Upper lobe of right lung (tissue), 1 donor: ENCODE results near the gene UBAC2. TPM values are rescaled to one million over a fixed set of nuclear protein-coding genes. Genes with fewer than 3 reads are reported as not detected.

Source experiments
- ATAC-seq: fragments of 200-7000 bp; cut with Tn5 transposase; one replicate; pipeline ENCODE4 v1.9.1; 2020; ENCODE audit warnings: mild to moderate bottlenecking, moderate library complexity
- DNase-seq: peaks from one replicate; pipeline ENCODE4 v3.0.0-alpha.2; 2020
- H3K27ac ChIP-seq: fragments of 200-600 bp; one replicate; pipeline ENCODE4 v1.8.0; 2022
- H3K27me3 ChIP-seq: fragments of 200-600 bp; one replicate; pipeline ENCODE4 v1.8.0; 2022; ENCODE audit warnings: mild to moderate bottlenecking
- H3K36me3 ChIP-seq: fragments of 200-600 bp; one replicate; pipeline ENCODE4 v1.8.0; 2022
- H3K4me1 ChIP-seq: fragments of 200-600 bp; one replicate; pipeline ENCODE4 v1.8.0; 2022
- H3K4me3 ChIP-seq: fragments of 200-600 bp; one replicate; pipeline ENCODE4 v1.8.0; 2022; ENCODE audit warnings: mild to moderate bottlenecking
- H3K9me3 ChIP-seq: fragments of 200-600 bp; one replicate; pipeline ENCODE4 v1.8.0; 2022
- intact Hi-C: fragments of 100-400 bp; cut with DNase I; formaldehyde crosslinking; loops from one replicate; pipeline ENCODE4 v1.11.0; 2022
- total RNA-seq: library from RNA; stranded (reverse); fragmentation: NEBNext Ultra II Directional; extraction: Animal tissue kit (Norgen Biotek cat#: 25700); gene quantifications from one replicate; pipeline ENCODE4 v1.2.1, GENCODE V29; 2021
- TF ChIP-seq, protein P1 (sequence below): fragments of 200-600 bp; IDR thresholded peaks from one replicate; pipeline ENCODE4 v1.8.0; 2022; ENCODE audit warnings: antibody characterized with exemption
- donor health status: DM: no; HTN: yes; CAD: no; lungs with severe emphysema.

UBAC2 gene
- total RNA-seq, 1 donor from 2014 or later, result 50.2 TPM

DNA sequence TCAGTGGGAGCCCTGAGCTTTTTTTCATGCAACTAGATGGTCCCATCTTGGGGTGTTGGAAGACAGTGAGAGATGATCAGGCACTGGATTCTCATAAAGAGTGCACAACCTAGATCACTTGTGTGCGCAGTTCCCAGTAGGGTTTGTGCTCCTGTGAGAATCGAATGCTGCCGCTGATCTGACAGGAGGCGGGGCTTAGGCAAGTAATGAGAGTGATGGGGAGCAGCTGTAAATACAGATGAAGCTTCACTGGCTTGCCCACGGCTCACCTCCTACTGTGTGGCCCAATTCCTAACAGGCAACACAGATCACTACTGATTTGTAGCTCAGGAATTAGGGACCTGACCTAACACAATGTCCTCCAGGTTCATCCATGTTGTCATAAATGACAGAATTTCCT lies 43.6 kb upstream of the UBAC2 start:
- no peak overlapping the region for H3K27ac ChIP-seq
- TF ChIP-seq, protein P1, sequence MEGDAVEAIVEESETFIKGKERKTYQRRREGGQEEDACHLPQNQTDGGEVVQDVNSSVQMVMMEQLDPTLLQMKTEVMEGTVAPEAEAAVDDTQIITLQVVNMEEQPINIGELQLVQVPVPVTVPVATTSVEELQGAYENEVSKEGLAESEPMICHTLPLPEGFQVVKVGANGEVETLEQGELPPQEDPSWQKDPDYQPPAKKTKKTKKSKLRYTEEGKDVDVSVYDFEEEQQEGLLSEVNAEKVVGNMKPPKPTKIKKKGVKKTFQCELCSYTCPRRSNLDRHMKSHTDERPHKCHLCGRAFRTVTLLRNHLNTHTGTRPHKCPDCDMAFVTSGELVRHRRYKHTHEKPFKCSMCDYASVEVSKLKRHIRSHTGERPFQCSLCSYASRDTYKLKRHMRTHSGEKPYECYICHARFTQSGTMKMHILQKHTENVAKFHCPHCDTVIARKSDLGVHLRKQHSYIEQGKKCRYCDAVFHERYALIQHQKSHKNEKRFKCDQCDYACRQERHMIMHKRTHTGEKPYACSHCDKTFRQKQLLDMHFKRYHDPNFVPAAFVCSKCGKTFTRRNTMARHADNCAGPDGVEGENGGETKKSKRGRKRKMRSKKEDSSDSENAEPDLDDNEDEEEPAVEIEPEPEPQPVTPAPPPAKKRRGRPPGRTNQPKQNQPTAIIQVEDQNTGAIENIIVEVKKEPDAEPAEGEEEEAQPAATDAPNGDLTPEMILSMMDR, result no peak
- ATAC-seq, result no peak
- H3K36me3 ChIP-seq, result no peaks in the 10 kb centered on the region
- H3K4me3 ChIP-seq, result no peak overlapping the region
- no peaks in the 10 kb centered on the region for H3K4me1 ChIP-seq
- peaks cover 21% of the 10 kb centered on the region for H3K27me3 ChIP-seq
- DNase-seq, result no peak
- no peaks in the 10 kb centered on the region for H3K9me3 ChIP-seq
- intact Hi-C loops, result no loop called here

DNA sequence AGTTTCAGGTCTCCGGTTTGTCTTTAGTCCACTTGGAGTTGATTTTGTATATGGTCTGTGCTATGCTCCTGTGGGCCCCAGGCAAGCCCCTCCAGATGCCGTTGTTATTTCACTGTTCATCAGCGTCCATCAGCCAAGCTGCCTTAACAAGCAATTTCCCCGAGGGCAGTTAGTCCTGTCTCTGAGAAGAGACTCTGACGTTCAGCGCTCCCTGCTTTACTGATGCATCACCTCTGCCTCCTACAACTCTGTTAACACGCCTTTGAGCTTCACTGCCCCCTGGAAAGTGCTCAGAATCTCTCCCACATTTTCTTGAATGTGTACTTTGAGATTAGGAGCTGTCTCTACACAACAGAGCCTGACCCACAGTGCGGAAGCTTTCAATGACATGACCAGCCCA lies 41.8 kb upstream of the UBAC2 start:
- Histone ChIP-seq H3K9me3 (no peaks in the 10 kb centered on the region), H3K36me3 (no peaks in the 10 kb centered on the region), H3K4me3 (no peak overlapping the region), H3K27ac (no peak overlapping the region), H3K27me3 (peaks cover 21% of the 10 kb centered on the region), H3K4me1 (no peaks in the 10 kb centered on the region)
- intact Hi-C loops, result no loop called here
- no peak for ATAC-seq
- TF ChIP-seq, protein P1, result no peak
- no peak for DNase-seq

DNA sequence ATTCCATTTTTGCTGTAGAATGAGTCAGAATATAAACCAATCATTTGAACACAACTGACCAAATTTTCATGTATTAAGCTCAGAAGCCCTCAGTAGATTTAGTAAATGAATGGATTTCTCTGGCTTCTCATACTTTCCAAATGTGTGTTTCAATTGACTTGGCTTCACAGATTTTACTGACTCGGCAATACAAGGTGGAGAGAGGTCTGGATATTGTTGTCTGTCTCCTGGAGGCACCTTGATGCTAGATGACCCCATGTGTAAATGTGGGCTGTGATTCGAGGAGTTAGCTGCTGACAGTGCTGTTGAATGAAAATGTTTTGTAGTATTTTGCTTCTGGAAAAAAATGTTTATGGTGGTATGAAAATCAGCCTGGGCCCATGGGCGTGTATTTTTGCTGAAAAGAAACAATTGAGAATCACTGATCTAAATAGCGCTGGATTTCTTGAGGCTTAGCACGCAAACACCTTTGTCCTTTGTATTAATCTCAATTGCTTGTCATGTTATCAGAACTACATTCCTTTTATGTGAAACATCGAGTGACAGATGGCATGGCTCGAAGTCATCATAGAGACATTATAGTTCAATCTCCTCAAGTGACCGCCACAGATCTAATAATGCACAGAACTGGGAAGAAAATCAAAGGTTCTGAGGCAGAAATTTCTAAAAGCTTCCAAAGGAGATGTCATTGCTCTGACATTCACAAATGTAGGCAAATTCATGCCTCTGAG lies 41.2 kb upstream of the UBAC2 start:
- intact Hi-C loops, result no loop called here
- TF ChIP-seq, protein P1, result no peak
- H3K4me3 ChIP-seq, result no peak overlapping the region
- no peak for DNase-seq
- no peak overlapping the region for H3K27ac ChIP-seq
- no peak for ATAC-seq
- peaks cover 21% of the 10 kb centered on the region for H3K27me3 ChIP-seq
- H3K9me3 ChIP-seq, result no peaks in the 10 kb centered on the region
- no peaks in the 10 kb centered on the region for H3K4me1 ChIP-seq
- no peaks in the 10 kb centered on the region for H3K36me3 ChIP-seq

DNA sequence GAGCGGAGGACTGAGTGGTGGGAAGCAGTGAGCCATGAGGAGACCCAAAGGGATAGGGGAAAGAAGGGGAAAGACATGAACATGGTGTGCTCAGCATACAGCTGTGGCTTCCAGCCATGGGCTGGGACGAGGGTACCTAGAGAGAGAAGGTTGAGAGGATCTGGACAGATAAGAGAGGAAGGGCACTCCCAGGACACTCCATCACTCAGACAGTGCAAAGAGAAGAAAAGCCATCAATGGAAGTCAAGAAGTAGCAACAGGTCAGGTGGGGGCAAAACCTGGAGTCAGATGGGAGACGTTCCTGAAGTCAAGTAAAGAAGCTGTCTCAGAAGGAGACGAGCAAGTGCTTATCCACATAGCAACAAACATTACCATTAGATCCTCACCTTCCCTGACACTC lies 40.2 kb upstream of the UBAC2 start:
- Histone ChIP-seq H3K27ac (no peak overlapping the region), H3K27me3 (peaks cover 21% of the 10 kb centered on the region), H3K4me3 (no peak overlapping the region), H3K36me3 (no peaks in the 10 kb centered on the region), H3K9me3 (no peaks in the 10 kb centered on the region), H3K4me1 (no peaks in the 10 kb centered on the region)
- TF ChIP-seq, protein P1, result no peak
- intact Hi-C loops, result no loop called here
- ATAC-seq (no peak), DNase-seq (no peak)

DNA sequence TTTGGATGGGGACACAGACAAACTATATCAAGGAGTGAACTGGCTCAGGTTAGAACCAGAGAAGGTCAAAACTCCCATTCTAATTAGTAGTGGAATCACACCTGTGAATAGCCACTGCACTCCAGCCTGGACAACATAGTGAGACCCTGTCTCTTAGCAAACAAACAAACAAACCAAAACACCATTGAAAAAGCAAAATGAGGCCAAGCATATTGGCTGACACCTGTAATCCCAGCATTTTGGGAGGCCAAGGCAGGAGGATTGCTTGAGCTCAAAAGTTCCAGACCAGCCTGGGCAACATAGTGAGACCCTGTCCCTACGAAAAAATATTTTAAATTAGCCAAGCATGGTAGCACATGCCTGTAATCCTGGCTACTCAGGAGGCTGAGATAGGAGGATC lies 39.1 kb upstream of the UBAC2 start:
- TF ChIP-seq, protein P1, result no peak
- Histone ChIP-seq H3K4me1 (no peaks in the 10 kb centered on the region), H3K4me3 (no peak overlapping the region), H3K36me3 (no peaks in the 10 kb centered on the region), H3K27ac (no peak overlapping the region), H3K9me3 (no peaks in the 10 kb centered on the region), H3K27me3 (peaks cover 21% of the 10 kb centered on the region)
- intact Hi-C loops, result no loop called here
- DNase-seq (no peak), ATAC-seq (no peak)
